Measurements from ENCODE around the gene HTR3B. TPM values are rescaled to one million over a fixed set of nuclear protein-coding genes. Genes with fewer than 3 reads are reported as not detected.

HTR3B gene
- polyA plus RNA-seq, 3 donors, result 0.04 to 0.14 TPM; not detected in 1

DNA sequence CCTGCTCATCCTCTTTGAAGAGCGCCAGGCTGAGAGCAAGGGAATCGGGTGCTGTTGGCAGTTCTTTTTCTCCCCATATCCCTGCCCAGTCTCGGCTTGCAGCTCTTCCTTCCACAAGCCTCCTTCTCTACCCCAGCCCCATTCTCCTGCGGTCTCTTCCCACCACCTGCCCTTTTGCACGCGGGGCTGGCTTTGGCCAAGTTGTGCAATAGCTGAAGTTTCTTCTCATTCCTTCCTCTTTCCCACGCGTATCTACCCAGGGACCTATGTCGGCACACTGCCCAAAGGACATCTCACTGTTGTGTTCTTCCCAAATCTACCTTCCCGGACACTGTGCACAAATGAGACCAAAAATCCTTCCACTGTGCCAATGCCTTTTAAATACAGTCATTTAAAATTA lies 48.0 kb downstream of the HTR3B start:
- TF ChIP-seq, protein P1, sequence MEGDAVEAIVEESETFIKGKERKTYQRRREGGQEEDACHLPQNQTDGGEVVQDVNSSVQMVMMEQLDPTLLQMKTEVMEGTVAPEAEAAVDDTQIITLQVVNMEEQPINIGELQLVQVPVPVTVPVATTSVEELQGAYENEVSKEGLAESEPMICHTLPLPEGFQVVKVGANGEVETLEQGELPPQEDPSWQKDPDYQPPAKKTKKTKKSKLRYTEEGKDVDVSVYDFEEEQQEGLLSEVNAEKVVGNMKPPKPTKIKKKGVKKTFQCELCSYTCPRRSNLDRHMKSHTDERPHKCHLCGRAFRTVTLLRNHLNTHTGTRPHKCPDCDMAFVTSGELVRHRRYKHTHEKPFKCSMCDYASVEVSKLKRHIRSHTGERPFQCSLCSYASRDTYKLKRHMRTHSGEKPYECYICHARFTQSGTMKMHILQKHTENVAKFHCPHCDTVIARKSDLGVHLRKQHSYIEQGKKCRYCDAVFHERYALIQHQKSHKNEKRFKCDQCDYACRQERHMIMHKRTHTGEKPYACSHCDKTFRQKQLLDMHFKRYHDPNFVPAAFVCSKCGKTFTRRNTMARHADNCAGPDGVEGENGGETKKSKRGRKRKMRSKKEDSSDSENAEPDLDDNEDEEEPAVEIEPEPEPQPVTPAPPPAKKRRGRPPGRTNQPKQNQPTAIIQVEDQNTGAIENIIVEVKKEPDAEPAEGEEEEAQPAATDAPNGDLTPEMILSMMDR (IDR thresholded peaks at IDR 0.05), result no peak
- peak overlapping the region in 1 of 3 experiments; percentile 44 for H3K4me3 ChIP-seq (replicated peaks in 1 of 3; ENCODE audit: low read depth in 2 of 3, low read length in 3 of 3)

DNA sequence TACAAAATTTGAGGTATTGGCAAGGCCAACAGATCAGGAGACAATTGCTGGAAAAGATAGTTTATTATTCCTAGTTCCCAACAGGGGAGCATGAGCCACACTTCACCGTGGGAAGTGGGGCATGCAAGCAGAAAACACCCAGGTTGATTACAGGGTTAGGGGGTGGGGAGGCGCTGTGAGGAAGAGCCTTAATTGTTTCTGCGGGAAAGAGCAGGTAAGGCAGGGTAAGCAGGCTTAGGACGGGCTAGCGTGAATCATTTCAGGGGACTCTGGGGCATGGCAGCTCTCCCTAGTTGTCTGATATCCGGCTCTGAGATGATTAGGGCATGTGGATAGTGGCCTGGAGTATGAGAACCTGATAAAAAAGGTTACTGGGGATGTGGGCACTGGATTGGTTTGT lies 49.6 kb downstream of the HTR3B start:
- no peak overlapping the region for H2AFZ ChIP-seq (ENCODE audit: insufficient read depth, low read depth, low read length, poor library complexity, severe bottlenecking)
- Mint-ChIP-seq H3K36me3 (no peaks in the 10 kb centered on the region), H3K4me1 (peaks cover 23% of the 10 kb centered on the region), H3K9me3 (no peaks in the 10 kb centered on the region), H3K27me3 (ENCODE audit: low read depth in 3 of 3) (peaks cover 0 to 4% (median 0%) of the 10 kb centered on the region in 3 donors), H3K27ac (peak overlapping the region in 1 of 7 donors; percentile 28), H3K4me3 (no peak overlapping the region)
- no peaks in the 10 kb centered on the region for H3K36me3 ChIP-seq (replicated peaks in 1 of 2; ENCODE audit: control insufficient read depth in 1 of 2, insufficient read depth in 2 of 2, low read length in 2 of 2)
- no peak overlapping the region for H3K4me3 ChIP-seq (replicated peaks in 1 of 3; ENCODE audit: low read depth in 2 of 3, low read length in 3 of 3)
- H4K20me1 ChIP-seq (ENCODE audit: insufficient read depth, low read length), result no peaks in the 10 kb centered on the region
- DNase-seq, result no peak
- no peaks in the 10 kb centered on the region for H3K9me3 ChIP-seq (replicated peaks in 1 of 2; ENCODE audit: control insufficient read depth in 1 of 2, insufficient read depth in 1 of 2, low read length in 2 of 2)
- no peaks in the 10 kb centered on the region for H3K79me2 ChIP-seq (ENCODE audit: insufficient read depth, low read length)
- TF ChIP-seq, protein P1 (IDR thresholded peaks at IDR 0.05), result no peak
- H3K27ac ChIP-seq (ENCODE audit: low read depth in 1 of 2, low read length in 2 of 2), result no peak overlapping the region
- intact Hi-C loops (cut with micrococcal nuclease), result no loop called here
- H3K4me2 ChIP-seq (replicated peaks; ENCODE audit: extremely low read depth, low read length, poor library complexity, severe bottlenecking), result no peak overlapping the region
- H3K27me3 ChIP-seq (ENCODE audit: control insufficient read depth in 2 of 2, insufficient read depth in 2 of 2, low read length in 2 of 2), result no peaks in the 10 kb centered on the region
- H3K9ac ChIP-seq (ENCODE audit: insufficient read depth, low read length, poor library complexity, severe bottlenecking), result no peak overlapping the region
- peaks cover 18 to 21% of the 10 kb centered on the region in 2 donors for H3K4me1 ChIP-seq (ENCODE audit: control insufficient read depth in 1 of 2, insufficient read depth in 2 of 2, low read length in 2 of 2)
- 95% methylated on average over 6 of the region's 6 CpGs for WGBS (ENCODE audit: insufficient coverage)

More for the DNA sequence above, 48.0 kb downstream of the HTR3B start:
- Histone ChIP-seq H2AFZ (ENCODE audit: insufficient read depth, low read depth, low read length, poor library complexity, severe bottlenecking) (peak overlapping the region; percentile 58), H4K20me1 (ENCODE audit: insufficient read depth, low read length) (no peaks in the 10 kb centered on the region), H3K9me3 (replicated peaks in 1 of 2; ENCODE audit: control insufficient read depth in 1 of 2, insufficient read depth in 1 of 2, low read length in 2 of 2) (no peaks in the 10 kb centered on the region), H3K4me1 (ENCODE audit: control insufficient read depth in 1 of 2, insufficient read depth in 2 of 2, low read length in 2 of 2) (peaks cover 25 to 28% of the 10 kb centered on the region in 2 donors), H3K36me3 (replicated peaks in 1 of 2; ENCODE audit: control insufficient read depth in 1 of 2, insufficient read depth in 2 of 2, low read length in 2 of 2) (no peaks in the 10 kb centered on the region), H3K9ac (ENCODE audit: insufficient read depth, low read length, poor library complexity, severe bottlenecking) (no peak overlapping the region), H3K4me2 (replicated peaks; ENCODE audit: extremely low read depth, low read length, poor library complexity, severe bottlenecking) (peak overlapping the region; percentile 55), H3K27me3 (ENCODE audit: control insufficient read depth in 2 of 2, insufficient read depth in 2 of 2, low read length in 2 of 2) (no peaks in the 10 kb centered on the region), H3K27ac (ENCODE audit: low read depth in 1 of 2, low read length in 2 of 2) (peak overlapping the region; percentile 37 to 39), H3K79me2 (ENCODE audit: insufficient read depth, low read length) (no peaks in the 10 kb centered on the region)
- no peaks in the 10 kb centered on the region for H3K36me3 Mint-ChIP-seq
- peak overlapping the region; percentile 40 to 90 for H3K4me3 Mint-ChIP-seq
- DNase-seq, result peak; percentile 56 to 79 (median 68)
- H3K4me1 Mint-ChIP-seq, result peaks cover 24% of the 10 kb centered on the region
- WGBS (ENCODE audit: insufficient coverage), result 2% methylated on average over 9 of the region's 10 CpGs
- H3K27ac Mint-ChIP-seq, result peak overlapping the region in 6 of 7 donors; percentile 4 to 60 (median 45)
- intact Hi-C loops (cut with micrococcal nuclease), result no loop called here
- peaks cover 0 to 4% (median 0%) of the 10 kb centered on the region in 3 donors for H3K27me3 Mint-ChIP-seq (ENCODE audit: low read depth in 3 of 3)
- no peaks in the 10 kb centered on the region for H3K9me3 Mint-ChIP-seq

Measured in CD14-positive monocyte (primary cell).